Measurements from ENCODE around the gene RNF123.
A peak's percentile ranks its signal among the peaks of the same experiment; 100 is the strongest.
"Not testable (repeated sequence)": the region's sequence is repeated elsewhere in the genome, so short reads cannot be mapped to it uniquely, and the experiment has no call there.

Gene RNF123

GRCh38 chr3:49680493-49681231 is 8.7 kb upstream of the RNF123 start:
- H3K4me1 Mint-ChIP-seq: peaks cover 28 to 32% of the 10 kb centered on the region in 2 donors
- H3K27me3 Mint-ChIP-seq: peaks cover 5% of the 10 kb centered on the region in 2 donors
- no peaks in the 10 kb centered on the region for H3K9me3 Mint-ChIP-seq
- peak; percentile 76 to 80 for ATAC-seq (replicated peaks)
- peak overlapping the region in 1 of 2 donors; percentile 39 for H3K4me3 Mint-ChIP-seq
- H3K36me3 Mint-ChIP-seq: peaks cover 60 to 67% of the 10 kb centered on the region in 2 donors
- no peak for DNase-seq
- peak overlapping the region; percentile 39 for H3K27ac Mint-ChIP-seq

DNA sequence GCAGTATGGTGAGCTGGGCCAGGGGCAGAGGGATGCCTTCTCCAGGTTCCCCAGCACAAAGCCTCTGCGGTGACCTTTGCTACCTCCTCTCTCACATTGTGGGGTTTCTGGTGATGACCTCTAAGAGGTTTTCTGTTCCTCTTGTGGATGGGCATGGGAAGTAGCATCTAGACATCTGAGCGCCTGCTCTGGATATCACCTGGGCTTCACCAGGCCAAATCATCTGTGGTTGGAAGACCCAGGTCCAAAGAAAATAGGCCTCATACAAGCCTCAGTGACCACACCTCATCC is 8.2 kb upstream of the RNF123 start:
- Mint-ChIP-seq H3K27me3 (peaks cover 5% of the 10 kb centered on the region in 2 donors), H3K9me3 (no peaks in the 10 kb centered on the region), H3K4me1 (peaks cover 25 to 32% of the 10 kb centered on the region in 2 donors), H3K36me3 (peaks cover 55 to 62% of the 10 kb centered on the region in 2 donors), H3K27ac (no peak overlapping the region), H3K4me3 (peak overlapping the region in 1 of 2 donors; percentile 39)
- ATAC-seq (replicated peaks): peak; percentile 76 to 78
- DNase-seq: no peak

GRCh38 chr3:49681543-49681942 is 7.8 kb upstream of the RNF123 start:
- H3K4me1 Mint-ChIP-seq: peaks cover 24 to 34% of the 10 kb centered on the region in 2 donors

DNA sequence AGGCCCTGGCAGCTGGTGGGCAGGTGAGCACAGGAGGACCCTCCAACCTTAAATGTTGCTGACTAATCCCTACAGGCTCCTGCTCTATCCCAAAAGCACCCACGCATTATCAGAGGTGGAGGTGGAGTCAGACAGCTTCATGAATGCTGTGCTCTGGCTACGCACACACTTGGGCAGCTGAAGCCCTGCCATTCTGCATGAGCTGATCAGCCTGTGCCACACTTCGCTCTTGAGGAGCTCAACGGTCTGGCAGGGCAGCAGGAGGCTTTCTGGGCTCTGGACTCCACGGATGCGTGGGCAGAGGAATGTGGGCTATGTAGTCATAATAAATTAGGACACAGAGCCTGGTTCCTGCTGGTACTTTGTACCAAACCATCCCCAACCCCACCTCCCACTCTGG is 6.2 kb upstream of the RNF123 start:
- DNase-seq: no peak
- no peaks in the 10 kb centered on the region for H3K9me3 Mint-ChIP-seq
- H3K27ac Mint-ChIP-seq: no peak overlapping the region
- no peak overlapping the region for H3K4me3 Mint-ChIP-seq
- H3K36me3 Mint-ChIP-seq: peaks cover 44 to 46% of the 10 kb centered on the region in 2 donors
- peaks cover 22 to 41% of the 10 kb centered on the region in 2 donors for H3K4me1 Mint-ChIP-seq
- H3K27me3 Mint-ChIP-seq: peaks cover 5% of the 10 kb centered on the region in 2 donors
- no peak for ATAC-seq (replicated peaks)

More at GRCh38 chr3:49681543-49681942, 7.8 kb upstream of the RNF123 start:
- no peak overlapping the region for H3K27ac Mint-ChIP-seq
- H3K9me3 Mint-ChIP-seq: no peaks in the 10 kb centered on the region
- no peak overlapping the region for H3K4me3 Mint-ChIP-seq
- ATAC-seq (replicated peaks) (peak in 1 of 2 donors; percentile 10), DNase-seq (no peak)
- peaks cover 54 to 60% of the 10 kb centered on the region in 2 donors for H3K36me3 Mint-ChIP-seq
- peaks cover 5% of the 10 kb centered on the region in 2 donors for H3K27me3 Mint-ChIP-seq

DNA sequence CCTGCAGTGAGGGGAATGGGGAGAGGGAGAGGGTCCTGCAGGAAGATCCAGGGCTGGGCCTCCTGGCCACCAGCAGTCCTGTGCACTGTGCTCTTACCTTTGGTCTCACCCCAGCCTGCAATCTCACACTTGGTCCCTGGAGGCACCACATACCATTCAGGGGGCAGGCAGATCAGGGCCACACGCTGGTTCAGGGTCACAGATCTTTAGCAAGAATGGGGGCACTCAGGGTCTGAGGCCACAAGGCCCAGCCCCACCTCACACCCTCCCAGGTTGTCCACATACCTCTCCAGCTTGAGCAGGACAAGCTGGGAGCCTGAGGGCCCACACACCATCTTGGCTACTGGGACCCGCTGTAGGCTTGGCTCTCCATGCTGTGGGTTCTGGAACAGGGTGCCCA is 4.9 kb upstream of the RNF123 start:
- DNase-seq; ATAC-seq (replicated peaks); H3K27me3 Mint-ChIP-seq; H3K9me3 Mint-ChIP-seq; H3K4me3 Mint-ChIP-seq; H3K27ac Mint-ChIP-seq: not testable (repeated sequence)
- Mint-ChIP-seq H3K36me3 (peaks cover 39 to 41% of the 10 kb centered on the region in 2 donors), H3K4me1 (peaks cover 24 to 54% of the 10 kb centered on the region in 2 donors)

DNA sequence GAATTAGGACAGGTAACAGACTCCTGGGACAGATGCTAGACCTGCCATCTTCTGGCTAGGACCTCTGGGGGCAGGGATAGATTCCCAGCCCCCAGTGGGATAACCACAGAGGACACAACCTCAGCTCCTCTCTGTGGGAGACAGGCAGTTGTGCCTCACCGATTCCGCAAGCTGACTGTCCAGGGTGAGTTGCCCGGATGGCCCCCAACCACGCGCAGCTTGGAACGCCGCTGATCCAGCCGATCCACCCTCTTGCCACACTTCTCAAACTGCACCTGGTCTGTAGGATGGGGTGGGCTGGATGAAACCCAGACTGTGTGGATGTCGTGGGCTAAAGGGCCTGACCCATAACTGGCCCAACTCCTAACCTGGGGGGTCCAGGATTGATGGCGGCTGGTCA is 4.3 kb upstream of the RNF123 start:
- Mint-ChIP-seq H3K4me3 (peak overlapping the region; percentile 50 to 64), H3K4me1 (peaks cover 24 to 55% of the 10 kb centered on the region in 2 donors), H3K36me3 (peaks cover 34% of the 10 kb centered on the region in 2 donors)
- H3K27ac Mint-ChIP-seq; H3K27me3 Mint-ChIP-seq; DNase-seq; H3K9me3 Mint-ChIP-seq; ATAC-seq (replicated peaks): not testable (repeated sequence)

- Mint-ChIP-seq H3K36me3 (peaks cover 27% of the 10 kb centered on the region in 2 donors), H3K4me1 (peaks cover 22 to 55% of the 10 kb centered on the region in 2 donors)
- not testable (repeated sequence) for H3K9me3 Mint-ChIP-seq, DNase-seq, H3K4me3 Mint-ChIP-seq, H3K27ac Mint-ChIP-seq, H3K27me3 Mint-ChIP-seq
- peak in 1 of 2 donors; percentile 3 for ATAC-seq (replicated peaks)
These were observed 3.5 kb upstream of the RNF123 start for GRCh38 chr3:49685846-49686245.

DNA sequence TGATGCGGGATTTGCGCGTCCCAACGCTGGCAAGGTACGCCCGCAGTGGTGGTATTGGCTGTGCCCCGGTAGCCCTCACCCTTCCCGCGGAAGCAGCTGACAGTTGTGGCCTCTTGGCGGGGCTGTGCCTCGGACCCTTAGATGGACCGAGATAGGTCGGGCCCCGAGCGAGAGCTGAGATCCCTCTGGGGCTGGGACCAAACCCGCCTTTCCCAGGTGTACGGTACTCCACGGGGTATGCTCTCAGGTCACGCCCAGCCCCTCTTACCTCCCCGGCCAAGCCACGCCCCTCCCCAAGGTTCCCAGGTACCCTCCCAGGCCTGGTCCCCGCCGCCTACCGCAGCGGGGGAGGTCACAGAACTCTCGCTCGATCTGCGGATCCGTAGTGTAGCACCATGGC is 3.0 kb upstream of the RNF123 start:
- Mint-ChIP-seq H3K4me3 (peak overlapping the region; percentile 73 to 76), H3K4me1 (peaks cover 24 to 55% of the 10 kb centered on the region in 2 donors), H3K36me3 (peaks cover 26% of the 10 kb centered on the region in 2 donors)
- peak in 1 of 2 donors; percentile 20 for ATAC-seq (replicated peaks)
- not testable (repeated sequence) for H3K9me3 Mint-ChIP-seq, H3K27me3 Mint-ChIP-seq, H3K27ac Mint-ChIP-seq, DNase-seq

- peak; percentile 33 to 37 for ATAC-seq (replicated peaks)
- H3K27ac Mint-ChIP-seq: not testable (repeated sequence)
These were observed 2.5 kb upstream of the RNF123 start for GRCh38 chr3:49686769-49687423.

DNA sequence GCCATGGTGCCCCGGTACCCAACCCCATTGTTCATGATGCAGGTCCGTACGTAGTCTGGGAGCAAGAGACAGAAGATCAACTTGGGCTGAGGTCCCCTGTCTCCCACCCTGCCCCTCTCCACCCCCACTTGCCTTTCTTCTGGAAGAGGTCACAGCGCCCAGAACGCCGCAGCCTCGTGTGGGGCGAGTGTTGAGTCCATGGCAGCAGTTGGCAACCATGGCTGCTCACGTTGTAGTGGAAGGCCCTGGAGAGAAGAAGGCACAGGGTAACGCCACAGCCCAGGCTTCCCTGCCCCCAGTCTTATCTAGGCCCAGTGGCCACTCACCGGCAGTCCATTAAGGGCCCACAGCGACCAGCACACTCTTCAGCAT is 1.9 kb upstream of the RNF123 start:
- H3K9me3 Mint-ChIP-seq; ATAC-seq (replicated peaks); H3K27me3 Mint-ChIP-seq; H3K27ac Mint-ChIP-seq; DNase-seq: not testable (repeated sequence)
- H3K4me1 Mint-ChIP-seq: peaks cover 24 to 59% of the 10 kb centered on the region in 2 donors
- H3K4me3 Mint-ChIP-seq: peak overlapping the region in 1 of 2 donors; percentile 76
- H3K36me3 Mint-ChIP-seq: peaks cover 24 to 26% of the 10 kb centered on the region in 2 donors

More at GRCh38 chr3:49686769-49687423, 2.5 kb upstream of the RNF123 start:
- DNase-seq: peak; percentile 47
- Mint-ChIP-seq H3K4me1 (peaks cover 24 to 59% of the 10 kb centered on the region in 2 donors), H3K4me3 (peak overlapping the region; percentile 73 to 76), H3K36me3 (peaks cover 26% of the 10 kb centered on the region in 2 donors)
- H3K27me3 Mint-ChIP-seq, H3K9me3 Mint-ChIP-seq: not testable (repeated sequence)

DNA sequence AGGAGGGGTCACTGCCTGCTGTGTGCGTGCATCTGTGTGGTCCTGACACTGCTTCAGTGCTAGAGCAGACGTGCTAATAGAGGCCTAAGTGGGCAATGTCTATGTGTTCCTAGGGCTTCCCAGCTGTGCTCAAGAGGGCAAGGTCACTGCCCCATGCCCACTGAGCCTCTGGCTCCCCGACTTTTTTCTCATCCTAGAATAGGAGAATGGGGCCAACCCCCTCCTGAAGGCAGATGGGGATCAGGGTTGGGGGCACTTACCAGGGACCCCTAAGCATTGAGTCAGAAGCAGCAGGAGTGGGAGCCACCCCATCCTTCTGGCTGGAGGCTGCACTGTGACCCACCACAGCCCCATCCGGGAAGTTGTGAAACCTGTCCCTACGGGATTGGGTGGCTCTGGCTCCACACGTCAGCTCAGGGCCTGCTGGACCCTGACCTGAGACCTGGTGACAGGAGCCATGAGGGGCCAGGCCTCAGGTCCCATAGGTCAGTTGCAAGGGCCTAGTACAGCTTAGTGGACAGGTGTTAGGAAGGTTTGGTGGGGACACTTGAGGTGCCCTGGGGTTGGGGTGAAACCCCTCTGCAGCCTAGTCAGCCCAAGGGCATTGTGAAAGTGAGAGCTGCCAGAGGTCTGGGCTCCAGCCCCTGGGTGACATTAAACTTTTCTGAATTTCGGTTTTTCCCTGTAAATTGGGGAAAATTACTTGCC is 865 bp upstream of the RNF123 start:
- not testable (repeated sequence) for DNase-seq, H3K27me3 Mint-ChIP-seq, H3K9me3 Mint-ChIP-seq
- Mint-ChIP-seq H3K27ac (peak overlapping the region; percentile 93), H3K4me1 (peaks cover 26 to 59% of the 10 kb centered on the region in 2 donors), H3K4me3 (peak overlapping the region; percentile 98 to 99), H3K36me3 (peaks cover 21% of the 10 kb centered on the region in 2 donors)
- ATAC-seq (replicated peaks): peak; percentile 2 to 5

DNA sequence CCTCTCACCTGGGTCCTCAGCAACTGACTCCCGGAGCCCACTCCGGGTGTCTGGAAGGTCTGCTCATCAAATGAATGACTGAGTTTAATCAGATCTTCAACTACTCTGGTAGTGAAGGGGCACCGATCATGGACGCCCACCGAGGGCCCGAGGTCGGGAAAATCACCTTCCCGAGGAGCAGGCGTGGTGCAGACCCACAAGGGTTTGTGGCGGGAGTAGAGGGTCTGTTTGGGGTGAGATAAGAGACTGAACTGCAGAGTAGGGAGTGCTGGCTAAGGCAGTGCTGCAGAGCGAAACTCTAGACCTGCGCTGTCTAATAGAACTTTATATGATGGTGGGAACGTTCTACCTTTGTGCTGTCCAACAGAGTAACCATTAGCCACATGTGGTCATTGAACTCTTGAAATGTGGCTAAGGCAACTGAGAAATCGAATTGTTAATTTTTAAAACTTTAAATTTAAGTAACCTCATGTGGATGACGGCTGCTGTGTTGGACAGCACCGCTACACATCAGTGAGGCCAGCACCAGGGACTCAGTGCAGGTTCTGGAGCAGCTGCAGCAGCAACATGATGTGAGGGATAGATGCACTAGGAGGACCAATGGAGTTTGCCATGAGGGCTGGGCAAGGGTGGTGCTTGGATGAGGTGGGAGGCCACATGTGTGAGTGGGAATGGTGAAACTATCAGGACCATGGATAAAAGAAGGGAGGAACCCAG is 709 bp downstream of the RNF123 start:
- H3K27me3 Mint-ChIP-seq; ATAC-seq (replicated peaks); H3K36me3 Mint-ChIP-seq; DNase-seq; H3K9me3 Mint-ChIP-seq: not testable (repeated sequence)
- H3K27ac Mint-ChIP-seq: peak overlapping the region; percentile 93
- H3K4me1 Mint-ChIP-seq: peaks cover 28 to 58% of the 10 kb centered on the region in 2 donors
- H3K4me3 Mint-ChIP-seq: peak overlapping the region; percentile 98 to 99

- not testable (repeated sequence) for H3K36me3 Mint-ChIP-seq; ATAC-seq (replicated peaks); DNase-seq; H3K27me3 Mint-ChIP-seq; H3K9me3 Mint-ChIP-seq
- Mint-ChIP-seq H3K27ac (peak overlapping the region; percentile 25), H3K4me1 (peaks cover 24 to 56% of the 10 kb centered on the region in 2 donors), H3K4me3 (peak overlapping the region; percentile 19 to 98)
These were observed 1.5 kb downstream of the RNF123 start for GRCh38 chr3:49690856-49691255.

GRCh38 chr3:49691481-49691880 is 2.1 kb downstream of the RNF123 start:
- H3K4me3 Mint-ChIP-seq; H3K27me3 Mint-ChIP-seq; H3K36me3 Mint-ChIP-seq; H3K9me3 Mint-ChIP-seq; ATAC-seq (replicated peaks); DNase-seq: not testable (repeated sequence)
- Mint-ChIP-seq H3K27ac (peak overlapping the region; percentile 62), H3K4me1 (peaks cover 24 to 50% of the 10 kb centered on the region in 2 donors)

Measured in stimulated activated naive B cell treated with anti-CD40 and anti-IgM and Interleukin-4, amounts not matched to agents 10 μg/mL and 1 μg/mL and 100 μg/mL, for 72 hours (primary cell).